Measurements from ENCODE around the gene ATRX. TPM values are rescaled to one million over a fixed set of nuclear protein-coding genes. Genes with fewer than 3 reads are reported as not detected.

The ATRX gene
- total RNA-seq, 1 donor from 2014 or later: 129 TPM

GRCh38 chrX:77514177-77514576 lies 271.8 kb downstream of the ATRX start:
- H3K79me2 ChIP-seq (ENCODE audit: low read depth): peaks cover 8% of the 10 kb centered on the region
- H3K4me2 ChIP-seq: no peak overlapping the region
- no peak overlapping the region for H2AFZ ChIP-seq (replicated peaks)
- Mint-ChIP-seq H3K36me3 (peaks cover 54% of the 10 kb centered on the region), H3K27me3 (ENCODE audit: insufficient read depth, low read depth) (peaks cover 4% of the 10 kb centered on the region), H3K4me1 (no peaks in the 10 kb centered on the region), H3K27ac (no peak overlapping the region), H3K4me3 (no peak overlapping the region), H3K9me3 (peaks cover 34% of the 10 kb centered on the region)
- H4K20me1 ChIP-seq (ENCODE audit: low read depth): no peaks in the 10 kb centered on the region
- TF ChIP-seq, protein P1, sequence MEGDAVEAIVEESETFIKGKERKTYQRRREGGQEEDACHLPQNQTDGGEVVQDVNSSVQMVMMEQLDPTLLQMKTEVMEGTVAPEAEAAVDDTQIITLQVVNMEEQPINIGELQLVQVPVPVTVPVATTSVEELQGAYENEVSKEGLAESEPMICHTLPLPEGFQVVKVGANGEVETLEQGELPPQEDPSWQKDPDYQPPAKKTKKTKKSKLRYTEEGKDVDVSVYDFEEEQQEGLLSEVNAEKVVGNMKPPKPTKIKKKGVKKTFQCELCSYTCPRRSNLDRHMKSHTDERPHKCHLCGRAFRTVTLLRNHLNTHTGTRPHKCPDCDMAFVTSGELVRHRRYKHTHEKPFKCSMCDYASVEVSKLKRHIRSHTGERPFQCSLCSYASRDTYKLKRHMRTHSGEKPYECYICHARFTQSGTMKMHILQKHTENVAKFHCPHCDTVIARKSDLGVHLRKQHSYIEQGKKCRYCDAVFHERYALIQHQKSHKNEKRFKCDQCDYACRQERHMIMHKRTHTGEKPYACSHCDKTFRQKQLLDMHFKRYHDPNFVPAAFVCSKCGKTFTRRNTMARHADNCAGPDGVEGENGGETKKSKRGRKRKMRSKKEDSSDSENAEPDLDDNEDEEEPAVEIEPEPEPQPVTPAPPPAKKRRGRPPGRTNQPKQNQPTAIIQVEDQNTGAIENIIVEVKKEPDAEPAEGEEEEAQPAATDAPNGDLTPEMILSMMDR (IDR thresholded peaks at IDR 0.05): no peak
- no peak for TF ChIP-seq EZH2 (IDR thresholded peaks at IDR 0.05)
- no peak for TF ChIP-seq EZH2phosphoT487 (IDR thresholded peaks at IDR 0.05)
- no peak overlapping the region for H3K9ac ChIP-seq
- H3K27me3 ChIP-seq: no peaks in the 10 kb centered on the region
- H3K9me3 ChIP-seq (ENCODE audit: low read depth): peaks cover 14% of the 10 kb centered on the region
- no peak overlapping the region for H3K4me3 ChIP-seq
- H3K4me1 ChIP-seq: no peaks in the 10 kb centered on the region
- no peak for DNase-seq (ENCODE audit: low spot score)
- H3K27ac ChIP-seq: no peak overlapping the region
- no peaks in the 10 kb centered on the region for H3F3A ChIP-seq (ENCODE audit: low read depth)
- H3K36me3 ChIP-seq: peaks cover 14% of the 10 kb centered on the region

DNA sequence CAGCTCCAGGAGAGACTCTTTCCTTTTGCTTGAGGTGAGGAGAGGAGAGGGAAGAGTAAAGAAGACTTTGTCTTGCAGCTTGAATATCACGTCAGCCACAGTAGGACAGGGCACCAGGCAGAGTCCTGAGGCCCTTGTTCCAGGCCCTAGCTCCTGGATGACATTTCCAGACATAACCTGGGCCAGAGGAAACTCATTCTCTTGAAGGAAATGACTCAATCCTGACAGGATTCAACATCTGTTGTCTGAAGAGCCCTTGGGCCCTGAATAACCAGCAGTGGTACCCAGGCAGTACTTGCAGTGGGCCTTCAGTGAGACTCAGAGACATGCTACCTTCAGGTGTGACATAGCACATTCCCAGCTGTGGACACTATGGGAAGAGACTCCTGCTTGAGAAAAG lies 276.0 kb downstream of the ATRX start:
- no peak for DNase-seq (ENCODE audit: low spot score)
- Histone ChIP-seq H3K9ac (no peak overlapping the region), H3F3A (ENCODE audit: low read depth) (no peaks in the 10 kb centered on the region), H3K9me3 (ENCODE audit: low read depth) (peaks cover 8% of the 10 kb centered on the region), H3K27ac (no peak overlapping the region), H2AFZ (replicated peaks) (no peak overlapping the region), H3K4me3 (no peak overlapping the region), H3K27me3 (no peaks in the 10 kb centered on the region), H4K20me1 (ENCODE audit: low read depth) (no peaks in the 10 kb centered on the region), H3K36me3 (peaks cover 3% of the 10 kb centered on the region), H3K4me1 (no peaks in the 10 kb centered on the region), H3K79me2 (ENCODE audit: low read depth) (no peaks in the 10 kb centered on the region), H3K4me2 (no peak overlapping the region)
- TF ChIP-seq EZH2 (IDR thresholded peaks at IDR 0.05): no peak
- TF ChIP-seq, protein P1 (IDR thresholded peaks at IDR 0.05): no peak
- TF ChIP-seq EZH2phosphoT487 (IDR thresholded peaks at IDR 0.05): no peak
- H3K9me3 Mint-ChIP-seq: peaks cover 20% of the 10 kb centered on the region
- H3K27me3 Mint-ChIP-seq (ENCODE audit: insufficient read depth, low read depth): peaks cover 4% of the 10 kb centered on the region
- H3K36me3 Mint-ChIP-seq: peaks cover 26% of the 10 kb centered on the region
- H3K4me3 Mint-ChIP-seq: no peak overlapping the region
- no peak overlapping the region for H3K27ac Mint-ChIP-seq
- H3K4me1 Mint-ChIP-seq: no peaks in the 10 kb centered on the region

GRCh38 chrX:77505227-77505626 lies 280.8 kb downstream of the ATRX start:
- Mint-ChIP-seq H3K36me3 (peaks cover 5% of the 10 kb centered on the region), H3K9me3 (no peaks in the 10 kb centered on the region), H3K4me3 (no peak overlapping the region), H3K4me1 (no peaks in the 10 kb centered on the region), H3K27ac (no peak overlapping the region), H3K27me3 (ENCODE audit: insufficient read depth, low read depth) (peaks cover 2% of the 10 kb centered on the region)
- H3K4me3 ChIP-seq: no peak overlapping the region
- H3K79me2 ChIP-seq (ENCODE audit: low read depth): no peaks in the 10 kb centered on the region
- H3K9ac ChIP-seq: no peak overlapping the region
- no peaks in the 10 kb centered on the region for H3F3A ChIP-seq (ENCODE audit: low read depth)
- H3K27me3 ChIP-seq: no peaks in the 10 kb centered on the region
- no peaks in the 10 kb centered on the region for H3K9me3 ChIP-seq (ENCODE audit: low read depth)
- H2AFZ ChIP-seq (replicated peaks): no peak overlapping the region
- H3K36me3 ChIP-seq: no peaks in the 10 kb centered on the region
- no peak for DNase-seq (ENCODE audit: low spot score)
- TF ChIP-seq EZH2phosphoT487 (IDR thresholded peaks at IDR 0.05) (no peak), EZH2 (IDR thresholded peaks at IDR 0.05) (no peak)
- TF ChIP-seq, protein P1 (IDR thresholded peaks at IDR 0.05): no peak
- H3K4me1 ChIP-seq: peaks cover 8% of the 10 kb centered on the region
- H3K4me2 ChIP-seq: no peak overlapping the region
- no peaks in the 10 kb centered on the region for H4K20me1 ChIP-seq (ENCODE audit: low read depth)
- no peak overlapping the region for H3K27ac ChIP-seq
